HCT116 (cell line): ENCODE measurements around the gene SYN1.

Experiments
- CEBPB ChIP-seq: IDR thresholded peaks from 2 replicates; pipeline ENCODE4 v1.6.1; 2012; ENCODE audit warnings: low read depth
- CTCF ChIP-seq, 3 experiments: fragments of 200-600 bp in 1 of 3; sonication (generic) in 1 of 3; IDR thresholded peaks in 2 of 3; conservative IDR thresholded peaks in 1 of 3; 2 replicates each; pipeline ENCODE4 v1.5.1; 2012 to 2017; ENCODE audit warnings: low read depth in 2 of 3, low read length in 2 of 3, antibody characterized with exemption in 1 of 3, borderline replicate concordance in 1 of 3, control low read depth in 1 of 3, mild to moderate bottlenecking in 1 of 3, mixed read lengths in 1 of 3, mixed run types in 1 of 3, moderate library complexity in 1 of 3; ENCODE audit not compliant: insufficient read depth in 1 of 3
- EGR1 ChIP-seq: IDR thresholded peaks from 2 replicates; pipeline ENCODE4 v1.6.1; 2012; ENCODE audit warnings: low read depth
- EZH2 ChIP-seq: fragments of 200-600 bp; sonication (generic); IDR thresholded peaks from 2 replicates; pipeline ENCODE4 v1.6.1; 2017; ENCODE audit warnings: antibody characterized with exemption, mixed run types
- EZH2phosphoT487 ChIP-seq: fragments of 200-600 bp; IDR thresholded peaks from 2 replicates; pipeline ENCODE4 v1.6.1; 2018; ENCODE audit warnings: antibody characterized with exemption, borderline replicate concordance
- FOSL1 ChIP-seq: IDR thresholded peaks from 2 replicates; pipeline ENCODE4 v1.6.1; 2012; ENCODE audit warnings: low read depth
- JUND ChIP-seq: IDR thresholded peaks from 2 replicates; pipeline ENCODE4 v1.6.1; 2012
- POLR2A ChIP-seq: IDR thresholded peaks from 2 replicates; pipeline ENCODE4 v1.7.0; 2011; ENCODE audit warnings: borderline replicate concordance; ENCODE audit not compliant: insufficient read depth, insufficient read length; ENCODE audit errors: extremely low read depth
- REST ChIP-seq: IDR thresholded peaks from 2 replicates; pipeline ENCODE4 v1.6.1; 2012; ENCODE audit warnings: low read depth
- SRF ChIP-seq: IDR thresholded peaks from 2 replicates; pipeline ENCODE4 v1.6.1; 2012; ENCODE audit warnings: low read depth
- YY1 ChIP-seq: IDR thresholded peaks from 2 replicates; pipeline ENCODE4 v1.6.1; 2011; ENCODE audit warnings: low read length, low read depth, moderate library complexity, mild to moderate bottlenecking; ENCODE audit not compliant: insufficient replicate concordance; ENCODE audit errors: extremely low read depth
- ZNF274 ChIP-seq: fragments of 200-500 bp; sonication (Bioruptor generic); IDR thresholded peaks from 2 replicates; pipeline ENCODE4 v1.6.1; 2014; ENCODE audit warnings: mild to moderate bottlenecking, low read depth, low read length, inconsistent platforms
- TF ChIP-seq, protein P1 (sequence below): IDR thresholded peaks from 2 replicates; pipeline ENCODE4 v1.6.1; 2011; ENCODE audit warnings: mild to moderate bottlenecking, low read length, moderate library complexity; ENCODE audit not compliant: insufficient replicate concordance; ENCODE audit errors: extremely low read depth

DNA sequence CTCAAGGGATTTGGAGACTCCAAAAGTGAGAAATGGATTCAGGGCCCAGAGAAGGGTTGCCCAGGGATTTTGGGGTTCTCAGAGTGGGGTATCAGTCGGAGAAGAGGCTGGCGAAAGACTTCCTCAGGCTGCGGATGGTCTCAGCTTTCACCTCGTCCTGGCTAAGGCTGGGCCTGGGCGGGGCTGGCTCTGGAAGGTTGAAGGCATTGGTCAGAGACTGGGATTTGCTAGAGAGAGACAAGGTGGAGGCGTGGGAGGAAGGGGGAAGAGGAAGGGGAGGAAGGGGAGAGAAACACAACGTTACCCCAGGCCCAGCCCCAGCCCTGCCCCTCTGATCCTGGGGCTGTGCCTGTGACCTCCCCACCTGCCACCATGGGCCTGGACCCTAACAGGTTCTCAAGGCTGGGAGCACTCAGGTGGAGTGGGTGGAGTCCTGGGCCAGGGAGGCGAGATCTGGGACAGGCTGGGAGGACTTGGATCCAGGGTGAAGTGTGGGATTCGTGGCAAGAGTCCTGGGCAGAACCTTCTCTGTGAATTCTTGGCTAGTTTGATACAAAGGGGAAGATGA, 46.8 kb downstream of the SYN1 start:
- TF ChIP-seq JUND (no peak), EZH2phosphoT487 (no peak), CTCF (IDR thresholded peaks at IDR 0.05 in 2 of 3, conservative IDR thresholded peaks at IDR 0.05 in 1 of 3; ENCODE audit: borderline replicate concordance in 1 of 3, insufficient read depth in 1 of 3, low read depth in 2 of 3, low read length in 2 of 3) (no peak), POLR2A (no peak), CEBPB (no peak), ZNF274 (no peak), EZH2 (no peak), SRF (no peak), YY1 (no peak), EGR1 (no peak), REST (no peak), FOSL1 (no peak)
- TF ChIP-seq, protein P1, sequence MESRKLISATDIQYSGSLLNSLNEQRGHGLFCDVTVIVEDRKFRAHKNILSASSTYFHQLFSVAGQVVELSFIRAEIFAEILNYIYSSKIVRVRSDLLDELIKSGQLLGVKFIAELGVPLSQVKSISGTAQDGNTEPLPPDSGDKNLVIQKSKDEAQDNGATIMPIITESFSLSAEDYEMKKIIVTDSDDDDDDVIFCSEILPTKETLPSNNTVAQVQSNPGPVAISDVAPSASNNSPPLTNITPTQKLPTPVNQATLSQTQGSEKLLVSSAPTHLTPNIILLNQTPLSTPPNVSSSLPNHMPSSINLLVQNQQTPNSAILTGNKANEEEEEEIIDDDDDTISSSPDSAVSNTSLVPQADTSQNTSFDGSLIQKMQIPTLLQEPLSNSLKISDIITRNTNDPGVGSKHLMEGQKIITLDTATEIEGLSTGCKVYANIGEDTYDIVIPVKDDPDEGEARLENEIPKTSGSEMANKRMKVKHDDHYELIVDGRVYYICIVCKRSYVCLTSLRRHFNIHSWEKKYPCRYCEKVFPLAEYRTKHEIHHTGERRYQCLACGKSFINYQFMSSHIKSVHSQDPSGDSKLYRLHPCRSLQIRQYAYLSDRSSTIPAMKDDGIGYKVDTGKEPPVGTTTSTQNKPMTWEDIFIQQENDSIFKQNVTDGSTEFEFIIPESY = no peak
